Measurements from ENCODE around the gene PIGBOS1. TPM values are rescaled to one million over a fixed set of nuclear protein-coding genes. Genes with fewer than 3 reads are reported as not detected.

Gene PIGBOS1
- total and polyA plus RNA-seq, 2 donors (not counting 3 experiments of a cell fraction or from before 2014, with no cell fraction given) = 12.8 to 16.5 TPM

DNA sequence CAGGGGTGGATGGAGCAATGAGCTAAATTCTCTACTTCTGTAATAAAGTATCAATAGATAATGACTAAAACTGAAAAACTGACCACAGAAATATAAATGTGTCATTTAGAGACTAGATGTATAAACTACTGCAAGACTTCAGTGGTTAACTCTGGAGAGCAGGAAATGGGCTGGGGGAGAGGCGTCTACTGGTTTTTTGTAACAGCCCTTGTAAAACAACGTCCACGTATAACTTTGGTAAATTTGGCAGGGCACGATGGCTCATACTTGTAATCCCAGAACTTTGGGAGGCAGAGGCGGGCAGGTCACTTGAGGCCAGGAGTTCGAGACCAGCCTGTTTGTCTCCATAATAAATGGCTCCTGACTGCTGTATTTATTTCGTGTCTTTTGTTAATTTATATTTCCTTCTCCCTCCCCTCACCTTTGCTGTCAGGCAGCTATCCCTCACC, 41.8 kb downstream of the PIGBOS1 start:
- intact Hi-C loops (cut with micrococcal nuclease) (no loop called here), dilution Hi-C loops (cut with MboI; ENCODE audit: extremely low pct_ligation_motif_present, low sequenced_read_pairs) (no loop called here)
- H2AFZ ChIP-seq (ENCODE audit: low read depth, low read length) = no peak overlapping the region
- H4K20me1 ChIP-seq (replicated peaks; ENCODE audit: control insufficient read depth, extremely low read depth, insufficient read depth, low read length) = no peaks in the 10 kb centered on the region
- no peaks in the 10 kb centered on the region for H3K36me3 ChIP-seq (ENCODE audit: control insufficient read depth in 2 of 2, extremely low read depth in 1 of 2, insufficient read depth in 2 of 2, low read length in 2 of 2)
- no peaks in the 10 kb centered on the region for H3K27me3 ChIP-seq (ENCODE audit: control insufficient read depth in 2 of 2, insufficient read depth in 2 of 2, low read length in 2 of 2)
- FAIRE-seq (no peak), DNase-seq (ENCODE audit: low read depth, low spot score) (no peak)
- TF ChIP-seq JUN (IDR thresholded peaks at IDR 0.05; ENCODE audit: borderline replicate concordance, insufficient read depth, insufficient read length, low read depth) = no peak
- no peak for TF ChIP-seq POLR2A (IDR thresholded peaks at IDR 0.05; ENCODE audit: low read depth, low read length)
- no peak for TF ChIP-seq POLR2AphosphoS5 (IDR thresholded peaks at IDR 0.05; ENCODE audit: insufficient read depth, low read depth, low read length)
- no peak for TF ChIP-seq MYC (IDR thresholded peaks at IDR 0.05; ENCODE audit: low read depth, low read length)
- TF ChIP-seq, protein P1, sequence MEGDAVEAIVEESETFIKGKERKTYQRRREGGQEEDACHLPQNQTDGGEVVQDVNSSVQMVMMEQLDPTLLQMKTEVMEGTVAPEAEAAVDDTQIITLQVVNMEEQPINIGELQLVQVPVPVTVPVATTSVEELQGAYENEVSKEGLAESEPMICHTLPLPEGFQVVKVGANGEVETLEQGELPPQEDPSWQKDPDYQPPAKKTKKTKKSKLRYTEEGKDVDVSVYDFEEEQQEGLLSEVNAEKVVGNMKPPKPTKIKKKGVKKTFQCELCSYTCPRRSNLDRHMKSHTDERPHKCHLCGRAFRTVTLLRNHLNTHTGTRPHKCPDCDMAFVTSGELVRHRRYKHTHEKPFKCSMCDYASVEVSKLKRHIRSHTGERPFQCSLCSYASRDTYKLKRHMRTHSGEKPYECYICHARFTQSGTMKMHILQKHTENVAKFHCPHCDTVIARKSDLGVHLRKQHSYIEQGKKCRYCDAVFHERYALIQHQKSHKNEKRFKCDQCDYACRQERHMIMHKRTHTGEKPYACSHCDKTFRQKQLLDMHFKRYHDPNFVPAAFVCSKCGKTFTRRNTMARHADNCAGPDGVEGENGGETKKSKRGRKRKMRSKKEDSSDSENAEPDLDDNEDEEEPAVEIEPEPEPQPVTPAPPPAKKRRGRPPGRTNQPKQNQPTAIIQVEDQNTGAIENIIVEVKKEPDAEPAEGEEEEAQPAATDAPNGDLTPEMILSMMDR (IDR thresholded peaks at IDR 0.05; ENCODE audit: extremely low read depth in 1 of 2, insufficient read depth in 1 of 2, low read depth in 1 of 2, low read length in 2 of 2) = no peak
- no peak for TF ChIP-seq FOS (IDR thresholded peaks at IDR 0.05; ENCODE audit: borderline replicate concordance, insufficient read depth, low read length)
- peaks cover 26% of the 10 kb centered on the region for H3K4me1 ChIP-seq (ENCODE audit: control insufficient read depth, extremely low read depth, insufficient read depth, low read length)
- H3K4me3 ChIP-seq (replicated peaks in 1 of 3; ENCODE audit: insufficient read depth in 1 of 3, low read depth in 1 of 3, low read length in 3 of 3) = no peak overlapping the region
- peaks cover 2% of the 10 kb centered on the region for H3K9me1 ChIP-seq (replicated peaks; ENCODE audit: control insufficient read depth, extremely low read depth, insufficient read depth, low read length)
- H3K9me3 ChIP-seq (replicated peaks; ENCODE audit: control insufficient read depth, insufficient read depth, low read length) = no peaks in the 10 kb centered on the region
- no peak overlapping the region for H3K9ac ChIP-seq (replicated peaks; ENCODE audit: extremely low read depth, insufficient read depth, low read length)
- ChIA-PET CTCF (no interaction called here), POLR2A (no interaction called here)
- no peak overlapping the region for H3K4me2 ChIP-seq (ENCODE audit: insufficient read depth, low read length)
- peaks cover 6% of the 10 kb centered on the region for H3K79me2 ChIP-seq (ENCODE audit: control insufficient read depth, insufficient read depth, low read length)
- no TSS peak for BruUV-seq (replicated peaks)
- H3K27ac ChIP-seq (ENCODE audit: insufficient read depth, low read depth, low read length) = no peak overlapping the region

DNA sequence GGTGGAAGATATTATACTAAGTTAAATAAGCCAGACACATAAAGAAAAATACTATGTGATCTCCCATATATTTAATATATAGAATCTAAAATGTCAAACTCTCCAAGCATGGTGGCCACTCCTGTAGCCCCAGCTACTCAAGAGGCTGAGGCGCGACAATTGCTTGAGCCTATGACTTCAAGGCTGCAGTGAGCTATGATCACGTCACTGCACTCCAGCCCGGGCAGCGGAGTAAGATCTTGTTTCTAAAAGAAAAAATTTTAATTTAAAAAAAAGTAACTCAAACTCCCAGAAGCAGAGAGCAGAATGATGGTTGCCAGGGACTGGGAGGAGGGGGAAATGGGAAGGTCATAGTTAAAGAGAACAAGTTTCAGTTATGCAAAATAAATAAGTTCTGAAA, 42.6 kb downstream of the PIGBOS1 start:
- Histone ChIP-seq H3K9me1 (replicated peaks; ENCODE audit: control insufficient read depth, extremely low read depth, insufficient read depth, low read length) (peaks cover 2% of the 10 kb centered on the region), H3K9ac (replicated peaks; ENCODE audit: extremely low read depth, insufficient read depth, low read length) (no peak overlapping the region), H3K4me2 (ENCODE audit: insufficient read depth, low read length) (no peak overlapping the region), H3K36me3 (ENCODE audit: control insufficient read depth in 2 of 2, extremely low read depth in 1 of 2, insufficient read depth in 2 of 2, low read length in 2 of 2) (no peaks in the 10 kb centered on the region), H3K27ac (ENCODE audit: insufficient read depth, low read depth, low read length) (no peak overlapping the region), H3K27me3 (ENCODE audit: control insufficient read depth in 2 of 2, insufficient read depth in 2 of 2, low read length in 2 of 2) (no peaks in the 10 kb centered on the region), H3K4me1 (ENCODE audit: control insufficient read depth, extremely low read depth, insufficient read depth, low read length) (peaks cover 23% of the 10 kb centered on the region), H3K79me2 (ENCODE audit: control insufficient read depth, insufficient read depth, low read length) (peaks cover 4% of the 10 kb centered on the region), H3K4me3 (replicated peaks in 1 of 3; ENCODE audit: insufficient read depth in 1 of 3, low read depth in 1 of 3, low read length in 3 of 3) (no peak overlapping the region), H4K20me1 (replicated peaks; ENCODE audit: control insufficient read depth, extremely low read depth, insufficient read depth, low read length) (no peaks in the 10 kb centered on the region), H3K9me3 (replicated peaks; ENCODE audit: control insufficient read depth, insufficient read depth, low read length) (no peaks in the 10 kb centered on the region), H2AFZ (ENCODE audit: low read depth, low read length) (no peak overlapping the region)
- FAIRE-seq (no peak), DNase-seq (ENCODE audit: low read depth, low spot score) (no peak)
- POLR2A ChIA-PET = no interaction called here
- TF ChIP-seq POLR2A (IDR thresholded peaks at IDR 0.05; ENCODE audit: low read depth, low read length) = no peak
- no peak for TF ChIP-seq POLR2AphosphoS5 (IDR thresholded peaks at IDR 0.05; ENCODE audit: insufficient read depth, low read depth, low read length)
- no peak for TF ChIP-seq JUN (IDR thresholded peaks at IDR 0.05; ENCODE audit: borderline replicate concordance, insufficient read depth, insufficient read length, low read depth)
- no TSS peak for BruUV-seq (replicated peaks)
- intact Hi-C loops (cut with micrococcal nuclease) = no loop called here
- dilution Hi-C loops (cut with MboI; ENCODE audit: extremely low pct_ligation_motif_present, low sequenced_read_pairs) = no loop called here
- CTCF ChIA-PET = no interaction called here
